Measurements from ENCODE around the gene MAP2K7.
"Not testable (repeated sequence)": the region's sequence is repeated elsewhere in the genome, so short reads cannot be mapped to it uniquely, and the experiment has no call there.

Gene MAP2K7

DNA sequence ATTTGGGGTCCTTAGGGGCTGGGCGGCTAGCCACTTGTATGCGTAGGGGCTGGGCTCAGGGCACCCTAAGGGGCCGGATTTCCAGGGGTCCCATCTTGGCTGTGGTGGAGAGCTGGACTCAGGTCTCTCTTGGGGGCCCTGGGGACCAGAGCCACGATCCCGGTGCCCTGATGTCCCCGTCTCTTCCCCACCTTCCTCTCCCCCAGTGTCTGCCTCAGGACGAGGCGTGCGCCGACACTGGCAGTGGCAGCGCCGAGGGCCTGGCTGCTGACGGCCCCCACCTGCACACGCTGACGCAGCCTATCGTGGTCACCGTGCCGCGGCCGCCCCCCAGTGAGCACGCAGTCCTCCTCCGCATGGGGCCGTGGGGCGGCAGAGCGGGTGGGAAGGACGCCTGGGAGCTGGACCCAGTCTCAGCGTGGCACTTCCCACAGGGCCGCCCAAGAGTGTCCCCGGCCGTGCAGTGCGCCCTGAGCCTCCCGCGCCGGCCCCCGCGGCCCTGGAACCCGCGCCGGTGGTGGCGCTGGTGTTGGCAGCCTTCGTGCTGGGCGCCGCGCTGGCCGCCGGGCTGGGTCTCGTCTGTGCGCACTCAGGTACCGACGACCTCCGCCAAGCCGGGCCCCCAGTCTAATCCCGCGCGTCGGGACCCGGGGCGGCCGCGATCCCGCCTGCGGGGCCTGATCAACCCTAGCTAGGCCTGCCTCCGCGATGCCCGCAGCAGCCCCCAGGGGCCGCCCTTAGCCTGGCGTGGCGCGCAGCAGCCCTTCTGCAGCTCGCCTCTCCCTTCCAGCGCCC lies 13.8 kb downstream of the MAP2K7 start:
- 3% methylated on average over 43 of the region's 71 CpGs for WGBS
- Histone ChIP-seq H3K36me3 (ENCODE audit: control insufficient read depth in 1 of 2, insufficient read depth in 2 of 2, low read depth in 1 of 2, low read length in 2 of 2) (peaks cover 16 to 35% of the 10 kb centered on the region in 2 experiments), H3K4me1 (ENCODE audit: control insufficient read depth, insufficient read depth, low read depth, low read length) (peaks cover 41% of the 10 kb centered on the region), H3K4me3 (ENCODE audit: insufficient read depth in 1 of 2, low read depth in 1 of 2, low read length in 2 of 2) (peak overlapping the region; percentile 42 to 63), H3K9ac (ENCODE audit: low read length) (peak overlapping the region; percentile 29), H3K27ac (ENCODE audit: low read length, poor library complexity, severe bottlenecking) (no peak overlapping the region), H2BK120ac (ENCODE audit: low read depth, low read length) (peak overlapping the region; percentile 12), H4K8ac (ENCODE audit: low read length) (peak overlapping the region; percentile 94), H2BK12ac (ENCODE audit: low read length in 2 of 2) (peak overlapping the region; percentile 68 to 84), H4K91ac (ENCODE audit: low read length) (peak overlapping the region; percentile 80), H3K79me1 (replicated peaks; ENCODE audit: low read length, poor library complexity, severe bottlenecking) (peaks cover 2% of the 10 kb centered on the region), H2BK5ac (ENCODE audit: low read depth, low read length, poor library complexity, severe bottlenecking) (no peak overlapping the region), H3K14ac (ENCODE audit: low read length in 2 of 2) (no peak overlapping the region), H3K4ac (ENCODE audit: low read depth in 1 of 2, low read length in 2 of 2) (peak overlapping the region; percentile 54 to 58), H2BK15ac (ENCODE audit: low read depth, poor library complexity, severe bottlenecking) (peak overlapping the region; percentile 83), H3K18ac (ENCODE audit: low read depth in 1 of 2, low read length in 2 of 2) (peak overlapping the region; percentile 64 to 88), H3K9me3 (ENCODE audit: control insufficient read depth, low read length) (no peaks in the 10 kb centered on the region), H2AK5ac (ENCODE audit: low read length, severe bottlenecking) (no peak overlapping the region), H3K23ac (ENCODE audit: low read length in 2 of 2) (no peak overlapping the region), H3K4me2 (ENCODE audit: low read length, poor library complexity, severe bottlenecking) (peak overlapping the region; percentile 54), H2AFZ (ENCODE audit: low read depth, low read length) (peak overlapping the region; percentile 8), H3K27me3 (ENCODE audit: control insufficient read depth in 1 of 2, insufficient read depth in 1 of 2, low read length in 2 of 2) (peaks cover 21 to 31% of the 10 kb centered on the region in 2 experiments)
- peak; percentile 71 for DNase-seq

DNA sequence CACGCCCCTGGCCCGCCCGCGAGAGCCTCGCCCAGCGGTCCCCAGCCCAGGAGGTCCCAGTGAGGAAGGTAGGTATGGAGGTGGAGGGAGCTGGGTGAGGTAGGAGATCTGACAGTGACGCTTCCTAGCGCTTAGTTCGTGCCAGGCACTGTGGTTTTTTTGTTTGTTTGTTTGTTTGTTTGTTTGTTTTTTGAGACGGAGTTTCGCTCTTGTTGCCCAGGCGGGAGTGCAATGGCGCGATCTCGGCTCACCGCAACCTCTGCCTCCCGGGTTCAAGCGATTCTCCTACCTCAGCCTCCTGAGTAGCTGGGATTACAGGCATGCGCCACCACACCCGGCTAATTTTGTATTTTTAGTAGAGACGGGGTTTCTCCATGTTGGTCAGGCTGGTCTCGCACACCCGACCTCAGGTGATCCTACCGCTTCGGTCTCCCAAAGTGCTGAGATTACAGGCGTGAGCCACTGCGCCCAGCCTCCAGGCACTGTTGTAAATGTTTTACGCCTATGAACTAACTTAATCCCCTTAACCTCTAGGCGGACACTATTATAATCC lies 14.5 kb downstream of the MAP2K7 start:
- H3K79me1 ChIP-seq (replicated peaks; ENCODE audit: low read length, poor library complexity, severe bottlenecking); H3K9me3 ChIP-seq (ENCODE audit: control insufficient read depth, low read length); H3K27ac ChIP-seq (ENCODE audit: low read length, poor library complexity, severe bottlenecking); H3K9ac ChIP-seq (ENCODE audit: low read length); H2AFZ ChIP-seq (ENCODE audit: low read depth, low read length); H2AK5ac ChIP-seq (ENCODE audit: low read length, severe bottlenecking); H3K14ac ChIP-seq (ENCODE audit: low read length in 2 of 2); DNase-seq; H2BK5ac ChIP-seq (ENCODE audit: low read depth, low read length, poor library complexity, severe bottlenecking); H3K23ac ChIP-seq (ENCODE audit: low read length in 2 of 2): not testable (repeated sequence)
- Histone ChIP-seq H2BK15ac (ENCODE audit: low read depth, poor library complexity, severe bottlenecking) (peak overlapping the region; percentile 35), H3K36me3 (ENCODE audit: control insufficient read depth in 1 of 2, insufficient read depth in 2 of 2, low read depth in 1 of 2, low read length in 2 of 2) (peaks cover 18 to 35% of the 10 kb centered on the region in 2 experiments), H3K4me2 (ENCODE audit: low read length, poor library complexity, severe bottlenecking) (peak overlapping the region; percentile 54), H3K4me1 (ENCODE audit: control insufficient read depth, insufficient read depth, low read depth, low read length) (peaks cover 41% of the 10 kb centered on the region), H2BK12ac (ENCODE audit: low read length in 2 of 2) (peak overlapping the region; percentile 68 to 84), H3K4ac (ENCODE audit: low read depth in 1 of 2, low read length in 2 of 2) (peak overlapping the region in 1 of 2 experiments; percentile 54), H4K8ac (ENCODE audit: low read length) (peak overlapping the region; percentile 94), H3K4me3 (ENCODE audit: insufficient read depth in 1 of 2, low read depth in 1 of 2, low read length in 2 of 2) (peak overlapping the region; percentile 42 to 63), H4K91ac (ENCODE audit: low read length) (peak overlapping the region; percentile 78), H3K18ac (ENCODE audit: low read depth in 1 of 2, low read length in 2 of 2) (peak overlapping the region in 1 of 2 experiments; percentile 88), H3K27me3 (ENCODE audit: control insufficient read depth in 1 of 2, insufficient read depth in 1 of 2, low read length in 2 of 2) (peaks cover 21 to 31% of the 10 kb centered on the region in 2 experiments), H2BK120ac (ENCODE audit: low read depth, low read length) (peak overlapping the region; percentile 12)
- 57% methylated on average over 18 of the region's 29 CpGs for WGBS

DNA sequence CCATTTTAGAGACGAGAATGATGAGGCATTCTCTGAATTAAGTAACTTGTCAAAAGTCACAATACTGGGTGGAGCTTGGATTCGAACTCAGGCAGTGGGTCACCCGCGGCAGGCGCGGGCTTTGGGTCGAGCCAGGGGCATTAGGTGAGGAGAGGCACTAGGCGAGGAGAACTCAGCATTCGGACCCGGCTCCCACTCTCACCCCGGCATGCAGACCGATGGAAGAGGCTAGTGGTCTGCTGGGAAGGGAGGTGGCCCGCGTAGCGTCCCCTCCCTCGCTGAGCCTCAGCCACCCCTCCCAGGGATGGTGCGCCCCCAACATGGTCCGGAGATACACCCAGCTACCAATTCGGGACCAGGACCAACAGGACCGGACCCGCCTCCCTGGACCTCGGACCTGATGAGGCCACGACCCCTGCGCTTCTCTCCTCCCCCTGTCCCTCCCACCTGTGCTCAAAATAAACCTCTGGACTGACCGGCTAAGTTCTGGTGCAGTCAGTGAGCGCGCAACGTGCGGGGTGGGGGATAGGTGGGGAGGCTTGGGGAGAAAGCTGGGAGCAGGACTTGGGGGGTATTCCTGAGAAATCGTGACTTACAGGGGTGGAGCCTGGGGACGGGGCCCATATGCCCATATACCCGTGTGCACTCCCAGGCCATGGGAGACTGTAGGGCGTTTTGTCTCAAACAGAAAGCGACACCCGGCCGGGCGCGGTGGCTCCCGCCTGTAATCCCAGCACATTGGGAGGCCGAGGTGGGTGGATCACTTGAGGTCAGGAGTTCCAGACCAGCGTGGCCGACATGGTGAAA lies 15.1 kb downstream of the MAP2K7 start:
- no peak overlapping the region for H3K18ac ChIP-seq (ENCODE audit: low read depth in 1 of 2, low read length in 2 of 2)
- H4K91ac ChIP-seq (ENCODE audit: low read length): no peak overlapping the region
- H3K4me3 ChIP-seq (ENCODE audit: insufficient read depth in 1 of 2, low read depth in 1 of 2, low read length in 2 of 2): no peak overlapping the region
- H3K79me1 ChIP-seq (replicated peaks; ENCODE audit: low read length, poor library complexity, severe bottlenecking): peaks cover 9% of the 10 kb centered on the region
- H3K36me3 ChIP-seq (ENCODE audit: control insufficient read depth in 1 of 2, insufficient read depth in 2 of 2, low read depth in 1 of 2, low read length in 2 of 2): peaks cover 18 to 35% of the 10 kb centered on the region in 2 experiments
- no peak overlapping the region for H3K27ac ChIP-seq (ENCODE audit: low read length, poor library complexity, severe bottlenecking)
- peaks cover 21 to 31% of the 10 kb centered on the region in 2 experiments for H3K27me3 ChIP-seq (ENCODE audit: control insufficient read depth in 1 of 2, insufficient read depth in 1 of 2, low read length in 2 of 2)
- no peaks in the 10 kb centered on the region for H3K9me3 ChIP-seq (ENCODE audit: control insufficient read depth, low read length)
- DNase-seq: no peak
- no peak overlapping the region for H3K4me2 ChIP-seq (ENCODE audit: low read length, poor library complexity, severe bottlenecking)
- 92% methylated on average over 42 of the region's 42 CpGs for WGBS
- no peak overlapping the region for H3K14ac ChIP-seq (ENCODE audit: low read length in 2 of 2)
- no peak overlapping the region for H2BK12ac ChIP-seq (ENCODE audit: low read length in 2 of 2)
- no peak overlapping the region for H4K8ac ChIP-seq (ENCODE audit: low read length)
- peaks cover 43% of the 10 kb centered on the region for H3K4me1 ChIP-seq (ENCODE audit: control insufficient read depth, insufficient read depth, low read depth, low read length)
- H2BK120ac ChIP-seq (ENCODE audit: low read depth, low read length): no peak overlapping the region
- no peak overlapping the region for H3K23ac ChIP-seq (ENCODE audit: low read length in 2 of 2)
- H3K9ac ChIP-seq (ENCODE audit: low read length): no peak overlapping the region
- no peak overlapping the region for H2BK15ac ChIP-seq (ENCODE audit: low read depth, poor library complexity, severe bottlenecking)
- H2AFZ ChIP-seq (ENCODE audit: low read depth, low read length): no peak overlapping the region
- no peak overlapping the region for H2AK5ac ChIP-seq (ENCODE audit: low read length, severe bottlenecking)
- no peak overlapping the region for H3K4ac ChIP-seq (ENCODE audit: low read depth in 1 of 2, low read length in 2 of 2)
- H2BK5ac ChIP-seq (ENCODE audit: low read depth, low read length, poor library complexity, severe bottlenecking): no peak overlapping the region
